T-helper 2 cell (primary cell): ENCODE data around the gene NSUN5.
A peak's percentile ranks its signal among the peaks of the same experiment; 100 is the strongest.
"Not testable (repeated sequence)": the region's sequence is repeated elsewhere in the genome, so short reads cannot be mapped to it uniquely, and the experiment has no call there.

Source experiments
- DNase-seq, 5 experiments: peaks; one replicate each; pipeline versions ENCODE4 v3.0.0 to v3.0.0-alpha.2; 2012 to 2022
- total RNA-seq, 2 donors: gene quantifications; one replicate each; lab custom pipeline; 2026; lab: John Stamatoyannopoulos, UW

NSUN5 gene
- 16.2 to 26.3 reads per million in 2 donors for total RNA-seq

- peak; percentile 69 to 96 (median 82) for DNase-seq
These were observed at the start of gene NSUN5 for GRCh38 chr7:73308665-73309214. TSS of gene NSUN5 (minus strand) at chr7:73308826. CDS start at chr7:73308790, 36 bp downstream.

- no peak for DNase-seq
These were observed 47.5 kb upstream of the NSUN5 start for GRCh38 chr7:73356159-73356558.

- no peak for DNase-seq
These were observed 46.2 kb upstream of the NSUN5 start for GRCh38 chr7:73354821-73355220.

- DNase-seq: no peak
These were observed 45.6 kb upstream of the NSUN5 start for GRCh38 chr7:73354196-73354595.

GRCh38 chr7:73353243-73353642 lies 44.6 kb upstream of the NSUN5 start:
- no peak for DNase-seq

- no peak for DNase-seq
These were observed 44.2 kb upstream of the NSUN5 start for GRCh38 chr7:73352784-73353183.

- DNase-seq: no peak
These were observed 43.0 kb upstream of the NSUN5 start for GRCh38 chr7:73351447-73352167.

GRCh38 chr7:73350306-73351068 lies 41.9 kb upstream of the NSUN5 start:
- no peak for DNase-seq

- DNase-seq: no peak
These were observed 41.1 kb upstream of the NSUN5 start for GRCh38 chr7:73349763-73350162.

- no peak for DNase-seq
These were observed 37.3 kb upstream of the NSUN5 start for GRCh38 chr7:73345951-73346350.

GRCh38 chr7:73345538-73345937 lies 36.9 kb upstream of the NSUN5 start:
- DNase-seq: no peak

GRCh38 chr7:73343671-73344380 lies 35.2 kb upstream of the NSUN5 start:
- DNase-seq: no peak

GRCh38 chr7:73342645-73343044 lies 34.0 kb upstream of the NSUN5 start:
- no peak for DNase-seq

GRCh38 chr7:73341877-73342276 lies 33.3 kb upstream of the NSUN5 start:
- DNase-seq: no peak

- DNase-seq: no peak
These were observed 31.9 kb upstream of the NSUN5 start for GRCh38 chr7:73340514-73340913.

- no peak for DNase-seq
These were observed 29.7 kb upstream of the NSUN5 start for GRCh38 chr7:73338321-73338720.

- no peak for DNase-seq
These were observed 23.8 kb upstream of the NSUN5 start for GRCh38 chr7:73332447-73332846.

GRCh38 chr7:73330772-73331171 lies 22.1 kb upstream of the NSUN5 start:
- DNase-seq: no peak

- DNase-seq: no peak
These were observed 21.4 kb upstream of the NSUN5 start for GRCh38 chr7:73329861-73330581.

GRCh38 chr7:73328696-73329095 lies 20.1 kb upstream of the NSUN5 start:
- no peak for DNase-seq

- DNase-seq: not testable (repeated sequence)
These were observed 19.3 kb upstream of the NSUN5 start, which contains the start of the genes FKBP6 and TRIM50 for GRCh38 chr7:73327922-73328321. TSS of gene FKBP6 (plus strand) at chr7:73328161. CDS start at chr7:73328429, 268 bp downstream. TSS of gene TRIM50 (minus strand) at chr7:73328082. CDS start at chr7:73324787, 3,295 bp downstream.

- not testable (repeated sequence) for DNase-seq
These were observed 18.8 kb upstream of the NSUN5 start for GRCh38 chr7:73327449-73327848.
